ENCODE data around the gene UCK1.

The UCK1 gene

DNA sequence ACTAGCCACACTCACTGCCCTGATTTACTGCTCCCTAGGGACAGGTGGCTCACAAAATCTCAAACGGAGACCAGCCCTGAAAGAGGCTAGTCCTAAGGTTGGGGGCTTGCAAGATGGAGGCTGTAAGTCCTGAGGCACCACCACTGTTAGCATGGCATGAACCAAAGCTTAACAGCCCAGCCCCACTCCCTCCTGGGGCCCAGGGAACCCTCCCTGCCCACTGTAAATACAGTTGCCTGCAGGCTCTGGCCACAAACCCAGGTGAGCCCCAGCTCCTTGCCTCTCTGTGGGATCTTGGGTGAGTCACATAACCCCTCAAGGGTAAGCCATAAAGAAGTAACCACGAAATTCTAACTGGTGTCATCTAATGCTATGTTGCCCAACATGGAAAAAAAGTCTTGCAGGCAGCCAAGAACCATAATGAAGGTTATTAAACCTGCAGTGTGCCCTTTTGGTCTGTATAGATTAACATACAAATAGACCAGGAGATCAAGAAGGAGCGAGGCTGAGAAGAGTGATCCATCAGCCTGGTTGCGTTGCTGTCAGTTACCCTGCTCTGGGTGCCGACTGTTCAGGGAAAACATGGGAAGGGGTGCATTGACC is 30.0 kb downstream of the UCK1 start:
- peaks cover 49% of the 10 kb centered on the region for H3K36me3 ChIP-seq (ENCODE audit: insufficient read depth, low read length)
- no peaks in the 10 kb centered on the region for H3K9me3 ChIP-seq (replicated peaks; ENCODE audit: low read length)
- H3K4me1 ChIP-seq (ENCODE audit: control insufficient read depth, insufficient read depth, low read length), result peaks cover 17% of the 10 kb centered on the region
- no peak overlapping the region for H3K4me3 ChIP-seq (ENCODE audit: low read length)
- no peak overlapping the region for H3K9ac ChIP-seq (ENCODE audit: low read depth, low read length)
- no peaks in the 10 kb centered on the region for H3K27me3 ChIP-seq (ENCODE audit: control insufficient read depth, insufficient read depth, low read length)
- H3K4me2 ChIP-seq (ENCODE audit: low read length), result no peak overlapping the region

DNA sequence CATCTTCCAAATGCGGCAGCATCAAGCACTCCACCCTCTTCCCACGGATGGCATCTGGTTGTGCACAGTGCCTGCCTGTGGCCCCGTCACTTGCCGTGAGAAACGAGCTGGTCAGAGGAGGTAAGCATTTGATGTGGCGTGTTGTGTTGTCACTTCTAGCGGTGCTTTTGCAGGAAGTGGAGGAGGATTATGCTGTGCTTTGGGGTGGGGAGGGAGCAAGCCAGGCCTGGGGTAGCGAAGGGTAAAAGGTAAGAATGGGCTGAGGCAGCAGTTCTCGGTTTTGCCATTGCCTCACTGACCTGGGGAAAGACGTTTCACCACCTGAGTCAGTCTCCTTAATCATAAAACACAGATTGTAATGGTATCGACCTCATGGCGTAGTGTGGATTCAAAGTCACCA is 30.7 kb downstream of the UCK1 start:
- Histone ChIP-seq H3K36me3 (ENCODE audit: insufficient read depth, low read length) (peaks cover 56% of the 10 kb centered on the region), H3K27me3 (ENCODE audit: control insufficient read depth, insufficient read depth, low read length) (no peaks in the 10 kb centered on the region), H3K4me1 (ENCODE audit: control insufficient read depth, insufficient read depth, low read length) (peaks cover 17% of the 10 kb centered on the region), H3K9ac (ENCODE audit: low read depth, low read length) (no peak overlapping the region), H3K9me3 (replicated peaks; ENCODE audit: low read length) (no peaks in the 10 kb centered on the region), H3K4me3 (ENCODE audit: low read length) (no peak overlapping the region), H3K4me2 (ENCODE audit: low read length) (no peak overlapping the region)

DNA sequence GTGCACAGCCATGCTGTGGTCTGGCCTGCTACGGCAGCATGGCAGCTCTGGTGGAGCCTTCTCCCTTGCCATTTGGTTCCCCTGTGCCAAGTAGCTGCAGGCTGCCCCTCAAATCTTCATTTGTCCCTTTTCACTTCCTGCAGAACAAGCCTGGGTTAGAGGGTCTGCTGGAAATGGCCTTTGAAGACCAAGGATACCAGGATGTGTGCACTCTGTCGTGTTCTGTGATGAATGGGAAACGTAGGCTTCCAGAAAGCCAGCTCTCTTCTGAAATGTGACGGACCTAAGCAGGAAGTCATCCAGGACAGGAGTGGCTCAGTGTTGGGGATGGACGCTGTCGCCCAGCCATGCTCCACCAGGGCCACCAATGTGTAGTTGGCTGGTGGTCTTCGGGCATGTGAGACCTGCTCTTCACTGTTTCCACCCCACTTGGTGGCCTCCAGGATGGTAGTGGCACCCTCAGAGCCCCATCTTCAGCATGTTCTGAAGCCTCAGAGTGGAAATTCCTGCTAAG is 31.8 kb downstream of the UCK1 start:
- H3K4me2 ChIP-seq (ENCODE audit: low read length), result no peak overlapping the region
- H3K27me3 ChIP-seq (ENCODE audit: control insufficient read depth, insufficient read depth, low read length), result no peaks in the 10 kb centered on the region
- peaks cover 66% of the 10 kb centered on the region for H3K36me3 ChIP-seq (ENCODE audit: insufficient read depth, low read length)
- no peak overlapping the region for H3K9ac ChIP-seq (ENCODE audit: low read depth, low read length)
- peaks cover 15% of the 10 kb centered on the region for H3K4me1 ChIP-seq (ENCODE audit: control insufficient read depth, insufficient read depth, low read length)
- H3K9me3 ChIP-seq (replicated peaks; ENCODE audit: low read length), result no peaks in the 10 kb centered on the region
- no peak overlapping the region for H3K4me3 ChIP-seq (ENCODE audit: low read length)

DNA sequence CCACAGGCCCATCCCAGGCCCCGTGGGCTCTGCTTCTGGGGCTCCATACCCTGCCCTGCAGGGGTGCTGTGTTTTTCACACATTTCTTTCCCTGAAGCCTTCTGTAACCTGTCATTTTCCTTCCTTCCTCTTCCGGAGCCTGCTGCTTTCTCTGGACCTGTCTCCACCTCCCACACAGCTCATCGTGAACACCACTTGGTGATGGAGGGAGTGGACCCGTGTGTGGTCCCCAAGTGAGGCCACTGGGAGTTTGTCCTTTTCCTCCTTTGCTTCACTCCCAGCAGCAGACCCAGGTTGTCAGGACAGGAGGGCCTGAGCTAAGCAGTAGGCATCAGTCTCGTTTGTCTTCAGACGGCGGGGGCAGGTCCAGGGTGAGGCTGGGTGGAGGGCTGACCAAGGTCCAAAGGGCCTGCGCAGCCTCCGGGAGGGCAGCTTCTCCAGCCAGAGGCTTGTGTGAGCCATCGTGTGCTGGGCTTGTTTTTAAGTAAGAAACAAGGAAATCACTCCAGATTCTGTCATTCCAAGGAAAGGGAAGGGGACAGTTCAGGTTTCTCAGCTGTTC is 34.1 kb downstream of the UCK1 start:
- peaks cover 90% of the 10 kb centered on the region for H3K36me3 ChIP-seq (ENCODE audit: insufficient read depth, low read length)
- peaks cover 5% of the 10 kb centered on the region for H3K4me1 ChIP-seq (ENCODE audit: control insufficient read depth, insufficient read depth, low read length)
- H3K9me3 ChIP-seq (replicated peaks; ENCODE audit: low read length), result no peaks in the 10 kb centered on the region
- H3K27me3 ChIP-seq (ENCODE audit: control insufficient read depth, insufficient read depth, low read length), result no peaks in the 10 kb centered on the region
- no peak overlapping the region for H3K9ac ChIP-seq (ENCODE audit: low read depth, low read length)
- H3K4me3 ChIP-seq (ENCODE audit: low read length), result no peak overlapping the region
- H3K4me2 ChIP-seq (ENCODE audit: low read length), result no peak overlapping the region

DNA sequence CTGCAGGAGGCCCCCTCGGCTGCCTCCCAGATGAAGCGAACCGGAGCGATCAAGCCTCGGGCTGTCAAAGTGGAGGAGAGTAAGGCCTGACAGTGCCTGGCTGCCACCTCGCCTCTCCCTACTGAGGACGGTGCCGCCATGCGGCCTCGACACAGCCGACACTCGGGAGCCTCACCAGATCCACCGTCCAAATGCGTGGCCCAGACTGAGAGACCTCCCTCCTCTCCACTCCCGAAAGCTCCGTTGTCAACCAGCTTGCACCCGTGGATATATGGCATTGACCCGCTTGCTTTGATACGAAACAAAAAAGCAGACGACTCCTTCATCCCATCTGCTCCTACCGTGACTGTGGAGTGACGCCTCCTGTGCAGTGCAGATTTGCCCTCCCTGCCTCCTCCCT is 35.3 kb downstream of the UCK1 start:
- Histone ChIP-seq H3K4me3 (ENCODE audit: low read length) (no peak overlapping the region), H3K4me1 (ENCODE audit: control insufficient read depth, insufficient read depth, low read length) (peaks cover 3% of the 10 kb centered on the region), H3K27me3 (ENCODE audit: control insufficient read depth, insufficient read depth, low read length) (no peaks in the 10 kb centered on the region), H3K36me3 (ENCODE audit: insufficient read depth, low read length) (peaks cover 99% of the 10 kb centered on the region), H3K4me2 (ENCODE audit: low read length) (no peak overlapping the region), H3K9me3 (replicated peaks; ENCODE audit: low read length) (no peaks in the 10 kb centered on the region), H3K9ac (ENCODE audit: low read depth, low read length) (no peak overlapping the region)

DNA sequence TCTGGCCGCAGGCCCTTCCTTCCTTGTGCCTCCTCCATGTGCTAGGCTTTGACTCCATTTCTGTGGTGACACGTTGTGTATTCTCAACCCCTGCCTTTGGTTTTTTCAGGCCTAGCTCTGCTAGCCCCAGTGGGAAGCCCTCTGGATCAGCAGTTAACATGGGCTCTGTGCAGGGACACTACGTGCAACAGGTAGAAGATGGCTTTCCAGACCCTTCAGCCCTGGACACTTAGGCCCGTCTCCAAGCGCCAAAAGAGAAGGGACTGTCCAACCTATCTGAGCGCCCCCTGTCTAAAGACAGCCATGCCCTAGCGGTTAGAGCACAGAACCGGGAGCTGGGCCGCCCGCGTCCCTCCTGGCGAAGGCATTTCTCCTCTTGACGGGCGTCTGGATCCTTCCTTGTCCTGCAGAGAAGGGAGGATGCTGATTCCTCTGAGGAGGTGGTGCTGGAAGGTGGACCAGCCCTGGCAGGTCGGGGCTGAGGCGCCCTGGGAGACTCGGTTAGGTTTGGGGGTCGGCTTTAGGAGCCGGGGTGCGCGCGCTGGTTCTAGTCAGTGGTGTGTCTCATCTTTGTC is 36.7 kb downstream of the UCK1 start:
- Histone ChIP-seq H3K36me3 (ENCODE audit: insufficient read depth, low read length) (peaks cover 99% of the 10 kb centered on the region), H3K9me3 (replicated peaks; ENCODE audit: low read length) (no peaks in the 10 kb centered on the region), H3K27me3 (ENCODE audit: control insufficient read depth, insufficient read depth, low read length) (no peaks in the 10 kb centered on the region), H3K4me1 (ENCODE audit: control insufficient read depth, insufficient read depth, low read length) (no peaks in the 10 kb centered on the region), H3K4me3 (ENCODE audit: low read length) (no peak overlapping the region), H3K4me2 (ENCODE audit: low read length) (no peak overlapping the region), H3K9ac (ENCODE audit: low read depth, low read length) (no peak overlapping the region)

DNA sequence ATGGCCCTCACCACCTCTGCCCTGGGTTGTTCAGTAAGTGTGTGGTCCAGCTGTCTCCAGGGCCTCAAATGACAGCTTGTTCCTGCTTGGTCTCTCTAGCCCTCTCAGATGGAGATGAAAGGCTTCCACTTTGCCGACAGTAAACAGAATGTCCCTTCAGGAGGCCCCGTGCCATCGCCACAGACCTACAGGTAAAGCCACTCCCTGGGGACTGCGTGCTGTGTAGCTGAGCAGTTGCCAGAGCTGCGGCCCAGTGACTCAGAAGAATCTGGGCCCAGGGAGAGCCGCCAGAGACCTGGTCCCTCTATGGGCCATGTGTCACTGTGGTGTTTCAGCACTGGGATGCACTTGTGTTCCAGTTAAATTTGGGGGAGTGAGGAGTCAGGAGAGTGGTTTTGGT is 39.0 kb downstream of the UCK1 start:
- H3K9ac ChIP-seq (ENCODE audit: low read depth, low read length), result no peak overlapping the region
- no peak overlapping the region for H3K4me2 ChIP-seq (ENCODE audit: low read length)
- H3K27me3 ChIP-seq (ENCODE audit: control insufficient read depth, insufficient read depth, low read length), result no peaks in the 10 kb centered on the region
- no peaks in the 10 kb centered on the region for H3K9me3 ChIP-seq (replicated peaks; ENCODE audit: low read length)
- no peak overlapping the region for H3K4me3 ChIP-seq (ENCODE audit: low read length)
- H3K4me1 ChIP-seq (ENCODE audit: control insufficient read depth, insufficient read depth, low read length), result no peaks in the 10 kb centered on the region
- H3K36me3 ChIP-seq (ENCODE audit: insufficient read depth, low read length), result peaks cover 98% of the 10 kb centered on the region

DNA sequence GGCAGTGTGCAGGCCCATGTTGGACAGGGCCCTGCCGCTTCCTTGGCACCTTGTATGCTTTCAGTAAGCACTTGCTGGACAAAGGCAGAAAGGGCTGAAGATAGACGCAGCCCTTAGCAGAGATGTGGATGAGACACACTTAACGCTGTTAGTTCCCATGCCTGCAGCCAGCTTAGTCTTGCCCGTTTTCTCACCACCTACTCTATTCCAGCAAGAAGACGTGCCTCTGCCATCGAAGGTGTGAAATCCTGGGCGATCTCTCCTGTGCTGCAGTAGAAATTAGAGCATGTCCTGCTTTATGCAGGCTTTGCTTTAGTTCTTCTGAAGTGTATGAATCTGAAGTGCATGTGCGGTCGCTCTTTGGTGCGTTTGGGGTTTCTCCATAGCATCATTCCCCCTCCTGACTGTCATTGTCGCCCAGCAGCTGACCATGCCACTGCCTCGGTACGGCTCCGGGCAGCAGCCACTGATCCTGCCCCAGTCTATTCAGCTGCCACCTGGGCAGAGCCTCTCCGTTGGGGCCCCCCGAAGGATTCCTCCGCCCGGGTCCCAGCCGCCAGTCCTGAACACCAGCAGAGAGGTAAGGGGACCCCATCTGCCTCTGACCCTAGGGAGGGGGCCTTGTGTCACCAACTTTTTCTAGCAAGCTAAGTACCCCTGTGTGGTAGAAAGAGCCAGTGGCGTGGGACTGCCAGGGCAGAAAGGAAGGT is 39.9 kb downstream of the UCK1 start:
- no peaks in the 10 kb centered on the region for H3K9me3 ChIP-seq (replicated peaks; ENCODE audit: low read length)
- peaks cover 98% of the 10 kb centered on the region for H3K36me3 ChIP-seq (ENCODE audit: insufficient read depth, low read length)
- H3K9ac ChIP-seq (ENCODE audit: low read depth, low read length), result no peak overlapping the region
- H3K4me1 ChIP-seq (ENCODE audit: control insufficient read depth, insufficient read depth, low read length), result no peaks in the 10 kb centered on the region
- H3K27me3 ChIP-seq (ENCODE audit: control insufficient read depth, insufficient read depth, low read length), result no peaks in the 10 kb centered on the region
- no peak overlapping the region for H3K4me3 ChIP-seq (ENCODE audit: low read length)
- no peak overlapping the region for H3K4me2 ChIP-seq (ENCODE audit: low read length)

DNA sequence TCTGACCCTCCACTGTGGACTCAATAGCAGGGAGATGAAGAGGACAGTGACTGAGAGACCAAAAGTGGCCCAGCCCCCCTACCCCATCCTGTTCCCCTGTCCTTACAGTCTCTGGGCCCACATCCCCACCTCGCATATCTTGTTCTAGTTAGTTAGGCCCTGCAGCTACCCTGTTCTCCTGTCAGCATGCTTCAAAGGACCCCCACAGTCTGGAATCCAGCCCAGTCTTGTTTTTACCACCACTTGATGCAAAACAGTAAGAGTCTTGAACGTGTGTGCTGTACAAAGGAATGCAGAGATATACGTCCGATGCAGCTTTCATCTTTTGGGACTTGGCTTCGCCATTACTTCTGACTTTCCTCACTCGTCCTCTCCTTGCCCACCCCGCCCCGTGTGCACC is 40.5 kb downstream of the UCK1 start:
- H3K4me3 ChIP-seq (ENCODE audit: low read length), result no peak overlapping the region
- H3K4me1 ChIP-seq (ENCODE audit: control insufficient read depth, insufficient read depth, low read length), result no peaks in the 10 kb centered on the region
- no peak overlapping the region for H3K4me2 ChIP-seq (ENCODE audit: low read length)
- no peak overlapping the region for H3K9ac ChIP-seq (ENCODE audit: low read depth, low read length)
- H3K9me3 ChIP-seq (replicated peaks; ENCODE audit: low read length), result no peaks in the 10 kb centered on the region
- H3K36me3 ChIP-seq (ENCODE audit: insufficient read depth, low read length), result peaks cover 98% of the 10 kb centered on the region
- H3K27me3 ChIP-seq (ENCODE audit: control insufficient read depth, insufficient read depth, low read length), result no peaks in the 10 kb centered on the region

DNA sequence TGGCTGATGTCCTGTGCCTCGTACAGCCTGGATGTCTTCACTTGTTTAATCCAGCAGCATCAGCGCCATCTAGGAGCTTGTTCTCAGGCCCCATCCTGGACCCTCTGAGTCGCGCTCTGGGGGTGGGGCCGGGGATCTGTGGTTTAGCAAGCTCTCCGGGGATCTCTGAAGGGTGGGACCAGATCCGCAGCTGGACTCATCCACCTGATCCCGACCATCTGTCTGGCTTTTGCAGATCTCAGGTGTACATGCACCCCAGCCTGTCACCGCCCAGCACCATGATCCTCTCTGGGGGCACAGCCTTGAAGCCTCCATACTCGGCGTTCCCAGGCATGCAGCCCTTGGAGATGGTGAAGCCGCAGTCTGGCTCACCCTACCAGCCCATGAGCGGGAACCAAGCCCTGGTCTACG is 43.4 kb downstream of the UCK1 start:
- peaks cover 98% of the 10 kb centered on the region for H3K36me3 ChIP-seq (ENCODE audit: insufficient read depth, low read length)
- no peaks in the 10 kb centered on the region for H3K4me1 ChIP-seq (ENCODE audit: control insufficient read depth, insufficient read depth, low read length)
- H3K9ac ChIP-seq (ENCODE audit: low read depth, low read length), result no peak overlapping the region
- H3K9me3 ChIP-seq (replicated peaks; ENCODE audit: low read length), result no peaks in the 10 kb centered on the region
- no peak overlapping the region for H3K4me3 ChIP-seq (ENCODE audit: low read length)
- no peak overlapping the region for H3K4me2 ChIP-seq (ENCODE audit: low read length)
- no peaks in the 10 kb centered on the region for H3K27me3 ChIP-seq (ENCODE audit: control insufficient read depth, insufficient read depth, low read length)

DNA sequence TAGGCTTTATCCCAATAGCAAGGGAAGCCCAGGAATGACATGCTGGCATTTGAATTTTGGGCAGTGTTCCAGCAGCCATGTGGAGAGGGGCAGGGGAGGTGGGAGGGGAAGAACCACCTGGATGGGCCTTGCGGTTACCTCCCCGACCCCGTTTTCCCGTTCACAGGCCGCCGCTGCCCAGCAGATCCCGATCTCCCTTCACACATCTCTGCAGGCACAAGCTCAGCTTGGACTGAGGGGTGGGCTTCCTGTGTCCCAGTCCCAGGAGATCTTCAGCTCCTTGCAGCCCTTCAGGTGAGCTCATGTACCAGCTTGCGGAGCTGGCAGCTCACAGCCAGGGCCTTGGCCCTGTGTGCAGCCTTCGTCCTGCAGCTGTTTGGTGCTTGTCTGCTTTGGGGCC is 44.1 kb downstream of the UCK1 start:
- peaks cover 98% of the 10 kb centered on the region for H3K36me3 ChIP-seq (ENCODE audit: insufficient read depth, low read length)
- H3K9ac ChIP-seq (ENCODE audit: low read depth, low read length), result no peak overlapping the region
- H3K9me3 ChIP-seq (replicated peaks; ENCODE audit: low read length), result no peaks in the 10 kb centered on the region
- no peaks in the 10 kb centered on the region for H3K27me3 ChIP-seq (ENCODE audit: control insufficient read depth, insufficient read depth, low read length)
- H3K4me1 ChIP-seq (ENCODE audit: control insufficient read depth, insufficient read depth, low read length), result no peaks in the 10 kb centered on the region
- no peak overlapping the region for H3K4me2 ChIP-seq (ENCODE audit: low read length)
- no peak overlapping the region for H3K4me3 ChIP-seq (ENCODE audit: low read length)

All from skeletal muscle satellite cell (primary cell).